Hepatocyte (in vitro differentiated cells): ENCODE measurements around the gene INHBE.

ENCODE experiments used
- EZH2 ChIP-seq: fragments of 200-600 bp; sonication (generic); IDR thresholded peaks from 2 replicates; pipeline ENCODE4 v1.6.1; 2016; ENCODE audit warnings: antibody characterized with exemption, mild to moderate bottlenecking, borderline replicate concordance
- TF ChIP-seq, protein P1 (sequence below): fragments of 200-600 bp; sonication (generic); IDR thresholded peaks from 2 replicates; pipeline ENCODE4 v1.5.1; 2016; ENCODE audit warnings: antibody characterized with exemption, mild to moderate bottlenecking; ENCODE audit not compliant: poor library complexity

DNA sequence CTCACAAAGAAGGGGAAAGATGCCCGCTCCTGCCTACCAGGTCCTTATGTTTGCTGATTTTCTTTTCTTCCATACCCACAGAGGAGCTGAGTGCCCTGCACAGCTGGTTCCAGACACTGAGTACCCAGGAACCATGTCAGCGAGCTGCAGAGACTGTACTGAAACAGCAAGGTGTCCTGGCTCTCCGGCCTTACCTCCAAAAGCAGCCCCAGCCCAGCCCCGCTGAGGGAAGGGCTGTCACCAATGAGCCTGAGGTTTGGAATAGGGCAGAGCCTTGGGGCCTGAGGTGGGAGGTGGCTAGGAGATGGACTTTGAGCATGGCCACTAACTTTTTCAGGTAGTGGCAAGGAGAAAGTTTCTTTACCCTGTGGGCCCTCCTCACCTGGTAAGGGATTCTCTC lies 35.0 kb downstream of the INHBE start:
- TF ChIP-seq, protein P1, sequence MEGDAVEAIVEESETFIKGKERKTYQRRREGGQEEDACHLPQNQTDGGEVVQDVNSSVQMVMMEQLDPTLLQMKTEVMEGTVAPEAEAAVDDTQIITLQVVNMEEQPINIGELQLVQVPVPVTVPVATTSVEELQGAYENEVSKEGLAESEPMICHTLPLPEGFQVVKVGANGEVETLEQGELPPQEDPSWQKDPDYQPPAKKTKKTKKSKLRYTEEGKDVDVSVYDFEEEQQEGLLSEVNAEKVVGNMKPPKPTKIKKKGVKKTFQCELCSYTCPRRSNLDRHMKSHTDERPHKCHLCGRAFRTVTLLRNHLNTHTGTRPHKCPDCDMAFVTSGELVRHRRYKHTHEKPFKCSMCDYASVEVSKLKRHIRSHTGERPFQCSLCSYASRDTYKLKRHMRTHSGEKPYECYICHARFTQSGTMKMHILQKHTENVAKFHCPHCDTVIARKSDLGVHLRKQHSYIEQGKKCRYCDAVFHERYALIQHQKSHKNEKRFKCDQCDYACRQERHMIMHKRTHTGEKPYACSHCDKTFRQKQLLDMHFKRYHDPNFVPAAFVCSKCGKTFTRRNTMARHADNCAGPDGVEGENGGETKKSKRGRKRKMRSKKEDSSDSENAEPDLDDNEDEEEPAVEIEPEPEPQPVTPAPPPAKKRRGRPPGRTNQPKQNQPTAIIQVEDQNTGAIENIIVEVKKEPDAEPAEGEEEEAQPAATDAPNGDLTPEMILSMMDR = no peak
- no peak for TF ChIP-seq EZH2
